ENCODE results near the gene LMOD1.
"Not testable (repeated sequence)": the region's sequence is repeated elsewhere in the genome, so short reads cannot be mapped to it uniquely, and the experiment has no call there.

Gene LMOD1
- total RNA-seq: 0.04 to 0.06 reads per million in 2 experiments

DNA sequence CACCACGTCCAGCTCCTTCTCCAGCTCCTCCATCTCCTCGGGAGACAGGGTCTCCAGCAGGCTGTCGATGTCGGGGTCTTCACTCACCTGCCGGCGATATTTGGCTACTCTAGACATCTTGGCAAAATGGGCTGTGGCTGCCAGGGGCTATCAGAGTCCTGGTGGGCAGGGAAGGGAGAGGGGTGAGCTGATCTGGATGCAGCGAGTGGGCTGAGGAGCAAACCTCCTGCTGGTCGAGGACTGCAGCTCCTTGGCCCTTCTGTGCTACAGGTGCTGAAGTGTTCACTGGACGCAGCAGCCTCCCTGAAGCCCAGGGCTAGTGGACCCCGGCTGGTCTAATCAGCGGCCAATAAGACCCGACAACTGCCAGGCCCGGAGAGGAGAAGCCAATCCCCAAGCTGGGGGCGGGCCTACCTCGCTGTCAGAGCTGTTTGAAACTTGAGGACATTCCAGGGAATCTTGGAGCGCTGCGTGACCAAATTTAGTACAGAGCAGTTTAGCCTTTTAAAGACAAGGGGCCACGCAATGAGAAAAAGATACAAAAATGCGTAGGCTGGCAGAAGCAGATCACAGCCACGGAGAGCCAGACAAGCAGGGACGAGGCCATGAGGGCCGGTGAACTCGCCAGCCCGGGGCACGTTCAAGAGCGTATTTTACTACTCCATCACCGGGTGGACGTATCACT, at the start of gene LMOD1:
TSS of gene LMOD1 (minus strand) at position 325 of the 685 bp plus-strand sequence. CDS start at position 117, 208 bp downstream.
- no peak for DNase-seq (ENCODE audit: low read depth)

DNA sequence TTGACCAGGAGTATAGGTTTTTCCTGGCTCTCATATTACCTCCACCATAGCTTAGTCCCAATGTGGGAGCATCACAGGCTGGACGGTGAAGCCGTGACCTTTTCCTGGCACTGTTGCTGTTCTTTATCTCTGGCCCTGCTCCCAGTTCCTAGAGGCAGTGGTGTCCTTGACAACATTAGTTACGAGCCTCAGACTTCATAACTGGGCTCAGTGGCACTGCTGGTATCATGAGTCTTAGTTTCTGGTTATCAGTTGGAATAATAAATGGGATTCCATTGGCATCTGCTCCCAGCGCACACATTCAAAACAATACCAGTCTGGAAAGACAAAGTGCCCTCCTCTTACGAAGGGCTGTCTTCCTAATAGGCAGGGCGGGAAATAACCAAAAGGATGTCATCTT, 44.1 kb upstream of the LMOD1 start:
- no peak for DNase-seq (ENCODE audit: low read depth)

DNA sequence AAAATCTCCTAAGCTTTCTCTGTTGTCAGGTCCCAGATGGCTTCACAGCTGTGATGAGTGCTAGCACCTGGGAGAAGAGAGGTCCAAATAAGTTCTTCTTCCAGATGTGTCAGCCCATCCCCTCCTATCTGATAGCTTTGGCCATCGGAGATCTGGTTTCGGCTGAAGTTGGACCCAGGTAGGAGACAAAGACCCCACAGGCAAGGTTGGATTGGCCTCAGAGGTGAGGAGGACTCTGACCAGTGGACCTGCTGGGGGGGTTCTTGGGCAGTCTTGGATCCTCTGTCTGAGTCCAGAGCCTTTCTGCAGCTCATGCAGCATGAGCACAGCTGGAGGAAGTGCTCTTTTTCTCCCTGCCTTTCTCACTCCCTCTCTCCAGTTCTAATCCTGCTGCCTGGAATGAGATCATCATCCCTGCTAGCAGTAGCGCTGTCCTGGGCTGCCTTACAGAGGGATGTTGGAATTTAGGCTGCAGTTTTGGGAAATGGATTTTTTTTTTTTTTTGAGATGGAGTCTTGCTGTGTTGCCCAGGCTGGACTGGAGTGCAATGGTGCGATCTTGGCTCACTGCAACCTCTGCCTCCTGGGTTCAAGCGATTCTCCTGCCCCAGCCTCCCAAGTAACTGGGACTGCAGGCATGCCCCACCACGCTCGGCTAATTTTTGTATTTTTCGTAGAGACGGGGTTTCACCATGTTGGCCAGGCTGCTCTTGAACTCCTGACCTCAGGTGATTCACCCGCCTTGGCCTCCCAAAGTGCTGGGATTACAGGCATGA, 43.2 kb upstream of the LMOD1 start:
- no peak for DNase-seq (ENCODE audit: low read depth)

DNA sequence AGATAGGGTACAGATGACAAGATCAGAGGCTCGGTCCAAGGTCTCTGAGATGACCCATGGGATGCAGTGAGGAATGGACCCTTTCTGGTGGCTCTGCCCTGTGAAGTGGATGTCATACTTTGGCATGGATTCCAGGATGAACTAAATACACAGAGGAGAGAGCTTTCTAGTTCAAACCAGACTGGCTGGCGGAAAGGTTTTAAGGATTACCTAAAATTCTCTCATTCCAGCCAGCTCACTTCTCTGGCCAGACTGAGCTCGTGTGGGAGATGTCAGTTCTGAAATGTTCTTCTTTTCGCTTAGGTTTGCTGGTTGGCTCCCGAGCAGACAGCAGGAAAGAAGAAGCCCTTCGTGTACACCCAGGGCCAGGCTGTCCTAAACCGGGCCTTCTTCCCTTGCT, 42.3 kb upstream of the LMOD1 start:
- DNase-seq (ENCODE audit: low read depth): no peak

DNA sequence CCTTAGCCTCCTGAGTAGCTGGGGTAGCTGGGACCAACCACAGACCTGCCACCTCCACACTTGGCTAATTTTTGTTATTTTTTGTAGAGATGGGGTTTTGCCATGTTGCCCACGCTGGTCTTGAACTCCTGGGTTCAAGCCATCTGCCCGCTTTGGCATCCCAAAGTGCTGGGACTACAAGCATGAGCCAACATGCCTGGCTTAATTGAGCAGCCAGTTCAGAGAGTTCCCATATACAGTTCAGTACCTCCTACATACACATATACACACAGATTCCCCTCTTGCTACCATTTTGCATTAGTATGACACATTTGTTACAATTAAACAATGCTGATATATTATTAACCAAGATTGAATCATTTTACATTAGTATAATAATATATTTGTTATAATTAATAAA, 39.0 kb upstream of the LMOD1 start:
- DNase-seq (ENCODE audit: low read depth): no peak

DNA sequence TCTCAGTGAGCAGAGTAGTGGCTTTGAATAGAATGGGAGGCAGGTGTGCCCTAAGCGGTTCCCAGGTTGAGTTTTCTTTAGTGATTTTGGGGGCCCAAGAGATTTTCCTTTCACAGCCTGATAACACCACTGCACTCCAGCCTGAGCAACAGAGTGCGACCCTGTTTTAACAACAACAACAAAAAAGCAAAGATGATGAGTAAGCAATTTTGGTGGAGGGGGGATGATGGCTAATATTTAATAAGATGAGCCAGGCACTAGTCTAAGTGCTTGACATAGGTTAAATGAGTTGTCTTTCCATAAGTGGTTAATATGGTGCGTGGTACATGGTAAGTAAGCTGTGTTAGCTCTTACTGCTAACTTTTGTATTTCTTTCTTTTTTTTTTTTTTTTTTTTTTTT, 38.1 kb upstream of the LMOD1 start:
- DNase-seq (ENCODE audit: low read depth): no peak

DNA sequence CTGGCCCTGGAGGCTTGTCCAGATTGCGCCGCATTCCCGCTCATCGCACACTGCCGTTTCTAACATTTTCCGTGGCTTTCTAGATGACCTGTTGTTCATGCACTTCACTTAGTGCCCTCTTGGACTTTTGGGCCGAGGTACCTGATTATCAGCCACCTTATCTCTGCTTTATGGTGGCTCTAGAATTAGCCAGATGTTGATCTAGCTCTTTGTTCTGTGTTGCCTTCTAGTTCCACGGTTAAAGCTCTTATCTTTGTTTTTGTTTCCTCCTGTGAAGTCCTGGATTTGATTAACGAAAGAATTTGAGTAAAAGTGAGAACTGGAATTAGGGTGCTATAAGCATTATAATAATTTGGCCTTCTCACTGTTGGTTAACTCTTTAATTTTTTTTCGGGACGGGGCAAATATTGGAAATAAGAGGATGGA, 37.0 kb upstream of the LMOD1 start:
- no peak for DNase-seq (ENCODE audit: low read depth)

DNA sequence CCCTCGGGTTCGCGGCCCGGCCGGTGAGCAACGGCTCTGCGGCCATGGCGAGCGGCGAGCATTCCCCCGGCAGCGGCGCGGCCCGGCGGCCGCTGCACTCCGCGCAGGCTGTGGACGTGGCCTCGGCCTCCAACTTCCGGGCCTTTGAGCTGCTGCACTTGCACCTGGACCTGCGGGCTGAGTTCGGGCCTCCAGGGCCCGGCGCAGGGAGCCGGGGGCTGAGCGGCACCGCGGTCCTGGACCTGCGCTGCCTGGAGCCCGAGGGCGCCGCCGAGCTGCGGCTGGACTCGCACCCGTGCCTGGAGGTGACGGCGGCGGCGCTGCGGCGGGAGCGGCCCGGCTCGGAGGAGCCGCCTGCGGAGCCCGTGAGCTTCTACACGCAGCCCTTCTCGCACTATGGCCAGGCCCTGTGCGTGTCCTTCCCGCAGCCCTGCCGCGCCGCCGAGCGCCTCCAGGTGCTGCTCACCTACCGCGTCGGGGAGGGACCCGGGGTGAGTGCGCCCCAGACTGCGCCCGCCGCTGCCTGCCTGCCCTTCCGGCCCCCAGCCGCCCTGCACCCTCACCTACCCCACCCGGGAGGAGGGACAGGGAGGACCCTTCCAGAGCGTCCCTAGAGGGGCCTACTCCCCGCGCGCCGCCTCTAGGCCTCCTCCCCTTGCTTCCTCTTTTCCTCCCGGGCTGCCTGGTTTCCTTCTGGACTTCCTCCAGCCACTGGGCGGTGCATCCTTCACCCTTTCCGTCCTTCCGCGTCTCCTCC, 36.5 kb upstream of the LMOD1 start, which contains the start of gene RNPEP:
TSS of gene RNPEP (plus strand) at position 26 of the 757 bp plus-strand sequence. CDS start at position 45, 19 bp downstream.
- peak; percentile 37 for DNase-seq (ENCODE audit: low read depth)

DNA sequence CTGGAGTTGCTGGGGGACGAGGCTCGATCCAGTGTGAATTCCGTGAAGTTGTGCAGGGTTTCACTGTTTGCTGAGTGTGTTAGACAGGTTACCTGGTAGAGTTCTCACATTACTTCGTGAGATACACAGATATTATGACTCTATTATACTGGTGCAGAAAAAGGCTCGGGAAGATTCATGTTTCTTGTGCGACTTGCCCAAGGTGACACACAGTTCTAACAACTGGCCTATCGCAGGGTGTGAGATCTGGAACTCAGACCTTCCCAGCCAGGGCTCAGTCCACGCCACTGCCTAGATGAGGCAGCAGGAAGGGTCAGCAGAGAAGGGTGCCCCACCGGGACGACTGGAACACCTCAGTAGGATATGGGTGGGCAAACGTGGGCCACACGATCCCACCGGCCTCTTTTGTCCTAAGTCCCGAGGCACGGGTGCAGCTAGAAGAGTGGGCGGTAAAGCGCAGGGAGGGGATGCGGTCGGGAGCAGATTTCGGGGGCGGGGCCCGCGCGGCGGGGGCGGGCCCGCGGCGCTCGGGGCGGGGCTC, 35.8 kb upstream of the LMOD1 start:
- peak; percentile 42 for DNase-seq (ENCODE audit: low read depth)

DNA sequence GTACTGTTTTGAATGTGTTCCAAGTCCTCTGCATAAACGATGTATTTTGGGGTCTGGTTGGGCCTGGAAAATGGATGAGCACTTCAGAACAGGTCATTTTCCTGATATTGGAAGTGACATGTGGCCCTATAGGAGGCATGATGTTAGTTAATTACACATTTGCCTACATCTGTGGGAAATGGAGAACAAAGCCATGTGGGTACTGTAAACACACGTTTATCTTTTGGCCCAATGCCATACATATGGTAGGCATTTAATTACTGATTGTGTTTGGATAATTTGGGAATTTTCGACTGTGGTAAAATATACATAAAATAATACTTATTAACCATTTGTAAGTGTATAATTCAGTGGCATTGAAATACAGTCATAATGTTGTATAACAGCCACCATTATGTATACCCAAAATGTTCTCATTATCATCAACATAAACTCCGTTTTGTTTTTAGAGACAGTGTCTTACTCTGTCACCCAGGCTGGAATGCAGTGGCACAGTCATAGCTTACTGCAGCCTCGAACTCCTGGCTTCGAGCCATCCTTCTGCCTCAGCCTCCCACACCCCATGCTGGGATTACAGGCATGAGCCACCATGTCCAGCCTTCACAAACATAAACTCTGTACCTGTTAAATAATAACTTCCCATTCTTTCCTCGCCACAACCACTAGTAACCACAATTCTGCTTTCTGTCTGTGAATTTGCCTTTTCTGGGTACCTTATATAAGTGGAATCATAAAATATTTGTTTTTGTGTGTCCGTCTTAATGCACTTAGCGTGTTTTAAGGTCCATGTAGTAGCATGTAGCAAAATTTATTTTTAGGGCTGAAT, 24.2 kb upstream of the LMOD1 start:
- DNase-seq (ENCODE audit: low read depth): no peak

DNA sequence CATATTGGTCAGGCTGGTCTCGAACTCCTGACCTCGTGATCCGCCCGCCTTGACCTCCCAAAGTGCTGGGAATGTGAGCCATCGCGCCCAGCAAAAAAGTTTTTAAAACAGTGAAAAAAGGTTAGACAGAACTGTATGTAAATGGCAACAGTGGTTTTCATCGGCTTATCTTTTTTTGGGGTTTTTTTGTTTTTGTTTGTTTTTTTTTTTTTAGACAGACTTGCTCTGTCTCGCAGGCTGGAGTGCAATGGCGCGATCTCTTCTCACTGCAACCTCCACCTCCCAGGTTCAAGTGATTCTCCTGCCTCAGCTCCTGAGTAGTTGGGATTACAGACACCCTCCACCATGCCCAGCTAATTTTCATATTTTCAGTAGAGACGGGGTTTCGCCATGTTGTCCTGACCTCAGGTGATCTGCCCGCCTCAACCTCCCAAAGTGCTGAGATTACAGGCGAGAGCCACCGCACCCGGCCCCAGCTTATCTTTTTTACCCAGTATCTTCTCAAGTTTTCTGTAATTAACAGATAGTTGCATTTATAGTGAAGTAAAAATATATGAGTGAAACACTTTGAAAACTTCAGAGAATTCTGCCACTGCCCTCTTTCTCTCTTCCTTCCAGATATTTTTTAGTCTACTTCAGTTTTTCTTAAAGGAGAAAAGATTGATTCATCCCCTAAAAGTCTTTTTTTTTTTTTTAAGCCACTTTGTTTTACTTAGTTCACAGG, 22.0 kb upstream of the LMOD1 start:
- no peak for DNase-seq (ENCODE audit: low read depth)

DNA sequence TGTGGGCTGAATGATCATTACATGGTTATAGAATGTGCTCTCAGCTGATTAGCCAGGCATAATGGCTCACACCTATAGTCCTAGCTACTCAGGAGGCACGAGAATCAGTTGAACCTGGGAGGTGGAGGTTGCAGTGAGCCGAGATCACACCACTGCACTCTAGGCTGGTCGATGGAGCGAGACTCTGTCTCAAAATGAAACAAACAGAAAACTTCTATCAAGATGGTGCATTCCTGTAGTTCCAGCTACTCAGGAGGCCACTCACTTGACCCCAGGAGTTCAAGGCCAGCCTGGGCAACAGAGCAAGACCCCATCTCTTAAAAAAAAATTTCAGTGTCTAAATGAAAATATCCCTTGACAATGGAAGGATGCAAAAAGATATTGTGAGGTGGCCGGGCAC, 19.8 kb upstream of the LMOD1 start:
- DNase-seq (ENCODE audit: low read depth): no peak

DNA sequence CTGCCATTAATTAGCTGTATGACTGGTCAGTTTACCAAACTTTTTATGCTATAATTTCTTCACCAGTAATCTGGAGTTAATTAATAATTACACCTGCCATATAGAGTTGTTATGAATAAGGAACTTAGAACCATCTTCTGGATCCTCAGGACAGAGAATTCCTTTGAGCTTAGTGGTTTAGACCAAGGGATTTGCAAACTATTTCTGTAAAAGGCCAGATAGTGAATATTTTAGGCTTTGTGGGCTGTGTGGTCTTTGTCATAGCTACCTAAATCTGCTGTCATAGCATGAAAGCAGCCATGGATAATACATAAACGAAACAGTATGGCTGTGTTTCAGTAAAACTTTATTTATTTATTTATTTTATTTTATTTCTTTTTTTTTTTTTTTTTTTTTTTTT, 17.9 kb upstream of the LMOD1 start:
- no peak for DNase-seq (ENCODE audit: low read depth)

DNA sequence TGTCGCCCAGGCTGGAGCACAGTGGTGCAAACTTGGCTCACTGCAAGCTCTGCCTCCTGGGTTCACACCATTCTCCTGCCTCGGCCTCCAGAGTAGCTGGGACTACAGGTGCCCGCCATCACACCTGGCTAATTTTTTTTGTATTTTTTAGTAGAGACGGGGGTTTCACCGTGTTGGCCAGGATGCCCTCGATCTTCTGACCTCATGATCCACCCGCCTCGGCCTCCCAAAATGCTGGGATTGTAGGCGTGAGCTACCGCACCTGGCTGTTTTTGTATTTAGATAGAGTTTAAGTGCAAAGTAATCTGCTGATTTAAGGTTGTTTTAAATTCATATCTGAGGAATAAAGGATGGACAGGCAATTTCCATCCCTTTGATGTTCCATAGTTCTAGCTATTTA, 16.0 kb upstream of the LMOD1 start:
- DNase-seq (ENCODE audit: low read depth): not testable (repeated sequence)

DNA sequence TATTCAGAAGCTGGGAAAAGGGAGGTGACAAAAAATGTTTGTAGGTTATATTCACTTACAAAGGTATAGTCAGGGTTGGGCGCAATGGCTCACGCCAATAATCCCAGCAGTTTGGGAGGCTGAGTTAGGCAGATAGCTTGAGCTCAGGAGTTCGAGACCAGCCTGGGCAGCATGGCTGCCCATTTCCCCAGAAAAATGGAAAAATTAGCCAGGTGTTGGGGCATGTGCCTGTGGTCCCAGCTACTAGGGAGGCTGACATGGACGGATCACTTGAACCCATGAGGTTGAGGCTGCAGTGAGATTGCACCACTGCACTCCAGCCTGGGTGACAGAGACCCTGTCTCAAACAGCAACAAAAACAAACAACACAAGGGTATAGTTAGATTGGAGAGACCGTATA, 12.0 kb upstream of the LMOD1 start:
- DNase-seq (ENCODE audit: low read depth): no peak

DNA sequence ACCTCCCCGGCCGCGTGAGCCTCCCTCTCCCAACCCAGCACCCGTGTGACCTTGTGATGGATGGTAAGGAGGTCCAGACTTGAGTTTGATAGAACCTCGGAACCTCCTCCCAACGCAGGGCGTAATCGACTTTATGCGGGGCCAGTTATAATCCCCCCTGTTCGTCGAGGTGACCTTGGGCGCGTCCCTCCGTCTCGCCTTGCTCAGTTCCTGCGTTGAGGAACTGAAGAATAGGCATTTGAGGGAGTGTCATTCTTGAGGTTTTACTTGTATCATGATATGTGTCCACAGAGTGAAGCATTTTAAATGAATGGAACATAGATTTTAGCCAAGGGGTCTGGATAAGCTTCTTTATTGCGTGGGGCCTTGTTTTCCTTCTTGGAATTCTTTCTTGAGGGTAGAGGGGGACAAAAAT, 9.4 kb upstream of the LMOD1 start:
- no peak for DNase-seq (ENCODE audit: low read depth)

DNA sequence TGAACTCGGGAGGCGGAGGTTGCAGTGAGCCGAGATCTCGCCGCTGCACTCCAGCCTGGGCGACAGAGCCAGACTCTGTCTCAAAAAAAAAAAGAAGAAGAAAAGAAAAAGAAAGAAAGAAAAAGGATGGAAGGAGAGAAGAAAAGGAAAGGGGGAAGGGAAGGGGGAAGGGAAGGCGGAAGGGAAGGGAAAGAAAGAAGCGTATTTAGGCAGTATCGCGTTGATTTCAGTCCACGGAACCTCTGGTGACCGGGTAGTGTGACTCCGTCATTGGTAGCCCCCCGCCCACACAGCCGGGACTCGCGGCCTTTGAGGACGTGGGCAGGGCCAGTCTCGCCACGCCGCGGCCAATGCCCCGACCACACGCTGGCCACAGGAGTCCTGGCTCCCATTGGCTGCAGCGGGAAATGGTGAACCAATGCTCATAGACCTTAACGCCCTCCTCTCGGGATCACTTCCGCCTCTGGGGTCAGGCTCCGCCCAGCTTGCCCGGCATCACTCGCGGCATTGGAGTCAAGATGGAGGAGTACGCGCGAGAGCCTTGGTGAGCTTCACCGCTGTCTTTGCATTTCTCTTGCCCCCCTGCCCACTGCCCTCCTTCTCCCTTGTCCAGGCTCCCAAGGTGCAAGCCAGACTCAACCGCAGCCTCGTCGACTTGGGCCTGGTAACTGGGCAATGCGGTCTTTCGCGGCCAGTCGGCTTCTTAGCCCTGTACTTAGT, 8.8 kb upstream of the LMOD1 start, which contains the start of gene TIMM17A:
TSS of gene TIMM17A (plus strand) at position 495 of the 720 bp plus-strand sequence. CDS start at position 519, 24 bp downstream.
- peak; percentile 86 for DNase-seq (ENCODE audit: low read depth)

DNA sequence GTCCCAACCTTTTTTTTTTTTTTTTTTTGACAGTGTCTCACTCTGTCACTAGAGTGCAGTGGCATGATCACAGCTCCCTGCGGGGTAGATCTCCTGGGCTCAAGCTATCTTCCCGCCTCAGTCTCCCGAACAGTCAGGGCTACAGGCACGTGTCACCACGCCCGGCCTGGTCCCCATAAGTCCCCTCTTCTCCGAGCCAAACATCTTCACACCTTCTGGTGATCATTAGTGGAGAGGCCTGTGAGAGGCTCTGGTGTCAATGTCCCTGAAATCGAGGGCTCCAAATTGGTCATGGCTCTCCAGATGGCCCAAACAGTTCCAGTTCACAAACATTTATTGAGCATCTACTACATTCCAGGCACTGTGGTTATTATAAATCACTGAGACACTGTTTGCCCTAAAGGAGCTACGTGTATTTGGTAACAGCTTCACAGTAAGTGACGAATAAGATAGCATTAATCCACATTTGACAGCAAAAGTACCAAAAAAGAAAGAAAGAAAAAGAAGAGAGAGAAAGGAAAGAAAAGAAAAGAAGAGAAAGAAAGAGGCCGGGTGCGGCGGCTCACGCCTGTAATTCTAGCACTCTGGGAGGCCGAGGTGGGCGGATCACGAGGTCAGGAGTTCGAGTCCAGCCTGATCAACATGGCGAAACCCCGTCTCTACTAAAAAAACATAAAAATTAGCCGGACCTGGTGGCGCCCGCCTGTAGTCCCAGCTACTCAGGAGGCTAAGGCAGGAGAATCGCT, 8.1 kb upstream of the LMOD1 start:
- DNase-seq (ENCODE audit: low read depth): no peak

DNA sequence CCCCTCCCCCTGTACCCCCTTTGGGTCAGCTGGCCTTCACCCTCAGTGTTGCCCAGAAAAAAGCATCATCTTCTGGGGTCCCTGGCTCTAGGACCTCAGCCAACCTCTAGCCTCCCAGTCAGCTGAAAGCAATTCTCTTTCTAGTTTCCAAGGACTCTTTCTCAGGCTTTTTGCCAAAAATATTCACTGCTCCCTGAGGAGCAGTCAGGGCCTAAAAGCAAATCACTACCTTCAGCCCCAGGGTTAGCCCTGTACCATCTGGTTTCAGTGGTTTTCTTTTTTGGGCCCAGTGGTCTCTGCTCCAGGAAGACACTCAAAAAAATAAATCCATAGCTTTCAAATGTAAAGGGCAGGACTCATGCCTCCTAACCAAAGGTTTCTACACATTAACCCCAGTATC, 3.1 kb upstream of the LMOD1 start:
- DNase-seq (ENCODE audit: low read depth): no peak

Measured in T follicular helper cell (primary cell).